Lower lobe of right lung (tissue), 2 donors: ENCODE results near the gene KLK8. TPM values are rescaled to one million over a fixed set of nuclear protein-coding genes. Genes with fewer than 3 reads are reported as not detected.

ENCODE experiments used
- ATAC-seq, 2 donors: fragments of 200-7000 bp; cut with Tn5 transposase; one replicate each; pipeline ENCODE4 v1.9.1; 2020 to 2022; ENCODE audit warnings: mild to moderate bottlenecking in 2 of 2, moderate library complexity in 2 of 2
- DNase-seq: peaks from one replicate; pipeline ENCODE4 v3.0.0-alpha.2; 2020
- H3K27ac ChIP-seq: fragments of 200-600 bp; one replicate; pipeline ENCODE4 v1.8.0; 2022
- H3K27me3 ChIP-seq: fragments of 200-600 bp; one replicate; pipeline ENCODE4 v1.8.0; 2022; ENCODE audit warnings: low read depth
- H3K36me3 ChIP-seq: fragments of 200-600 bp; one replicate; pipeline ENCODE4 v1.8.0; 2022; ENCODE audit warnings: mild to moderate bottlenecking
- H3K4me1 ChIP-seq: fragments of 200-600 bp; one replicate; pipeline ENCODE4 v1.8.0; 2022
- H3K4me3 ChIP-seq: fragments of 200-600 bp; one replicate; pipeline ENCODE4 v1.8.0; 2022; ENCODE audit warnings: mild to moderate bottlenecking
- H3K9me3 ChIP-seq: fragments of 200-600 bp; one replicate; pipeline ENCODE4 v1.8.0; 2022
- CTCF ChIP-seq: fragments of 200-600 bp; IDR thresholded peaks from one replicate; pipeline ENCODE4 v1.8.0; 2022; ENCODE audit warnings: antibody characterized with exemption, mild to moderate bottlenecking
- intact Hi-C: fragments of 100-400 bp; cut with DNase I; formaldehyde crosslinking; loops from one replicate; pipeline ENCODE4 v1.11.0; 2022
- total RNA-seq: library from RNA; stranded (reverse); fragmentation: NEBNext Ultra II Directional; extraction: Animal tissue kit (Norgen Biotek cat#: 25700); gene quantifications from one replicate; pipeline ENCODE4 v1.2.1, GENCODE V29; 2021
- donor health status: DM: no; HTN: yes; CAD: no; lungs with severe emphysema.

Gene KLK8
- total RNA-seq, 1 donor from 2014 or later: not detected

DNA sequence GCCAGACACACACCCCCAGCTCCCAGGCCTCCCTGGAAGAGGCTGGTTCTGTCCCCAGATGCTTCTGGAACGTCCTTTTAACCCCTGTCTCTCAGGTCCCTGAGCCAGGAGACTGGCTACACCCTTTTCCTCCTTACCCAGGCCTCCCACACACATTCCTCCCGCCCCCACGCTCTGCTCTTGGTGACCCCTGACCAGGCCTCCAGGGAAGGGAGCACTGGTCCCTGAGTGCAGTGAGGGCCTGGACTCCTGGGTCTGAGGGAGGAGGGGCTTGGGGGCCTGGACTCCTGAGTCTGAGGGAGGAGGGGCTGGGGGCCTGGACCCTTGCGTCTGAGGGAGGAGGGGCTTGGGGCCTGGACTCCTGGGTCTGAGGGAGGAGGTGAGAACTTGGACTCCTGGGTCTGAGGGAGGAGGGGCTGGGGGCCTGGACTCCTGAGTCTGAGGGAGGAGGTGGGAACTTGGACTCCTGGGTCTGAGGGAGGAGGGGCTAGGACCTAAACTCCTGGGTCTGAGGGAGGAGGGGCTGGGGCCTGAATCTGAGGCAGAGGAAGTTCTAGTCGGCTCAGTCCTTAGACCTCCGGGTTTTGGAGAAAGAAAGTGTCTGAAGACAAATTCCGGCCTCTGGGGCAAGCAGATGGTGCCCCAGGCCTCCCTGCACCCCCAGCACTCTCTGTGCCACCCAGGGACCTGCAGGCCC is 32.5 kb downstream of the KLK8 start:
- no peak overlapping the region for H3K4me3 ChIP-seq
- no peaks in the 10 kb centered on the region for H3K36me3 ChIP-seq
- intact Hi-C loops: no loop called here
- DNase-seq (no peak), ATAC-seq (no peak)
- no peak for TF ChIP-seq CTCF
- H3K27ac ChIP-seq: no peak overlapping the region
- no peaks in the 10 kb centered on the region for H3K4me1 ChIP-seq
- no peaks in the 10 kb centered on the region for H3K9me3 ChIP-seq
- H3K27me3 ChIP-seq: peaks cover 21% of the 10 kb centered on the region

GRCh38 chr19:50967929-50968715 is 33.3 kb downstream of the KLK8 start:
- Histone ChIP-seq H3K9me3 (no peaks in the 10 kb centered on the region), H3K4me1 (no peaks in the 10 kb centered on the region), H3K27me3 (peaks cover 19% of the 10 kb centered on the region), H3K27ac (no peak overlapping the region), H3K36me3 (no peaks in the 10 kb centered on the region), H3K4me3 (no peak overlapping the region)
- no peak for TF ChIP-seq CTCF
- ATAC-seq (no peak), DNase-seq (no peak)
- intact Hi-C loops: no loop called here

DNA sequence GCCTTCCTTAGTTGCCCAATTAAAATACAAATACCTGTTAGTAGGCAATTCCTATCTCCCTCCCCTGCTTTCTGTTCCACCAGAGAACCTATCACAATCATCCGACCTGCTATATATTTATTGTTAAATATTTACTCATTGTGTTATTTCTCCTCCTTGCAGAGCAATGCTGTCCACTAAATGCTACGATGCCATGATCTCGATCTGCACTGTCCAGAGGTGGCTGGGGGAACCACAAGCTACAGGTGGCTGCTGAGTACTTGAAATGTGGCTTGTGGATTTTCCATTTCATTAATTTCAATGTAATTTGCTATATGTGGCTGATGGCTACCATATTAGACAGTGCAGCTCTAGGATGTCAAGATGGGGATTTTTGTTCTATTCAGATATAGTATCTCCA is 37.1 kb downstream of the KLK8 start:
- no peak for TF ChIP-seq CTCF
- H3K27me3 ChIP-seq: peaks cover 11% of the 10 kb centered on the region
- no peak overlapping the region for H3K27ac ChIP-seq
- no peaks in the 10 kb centered on the region for H3K36me3 ChIP-seq
- DNase-seq: no peak
- intact Hi-C loops: no loop called here
- H3K4me3 ChIP-seq: no peak overlapping the region
- no peak for ATAC-seq
- H3K4me1 ChIP-seq: no peaks in the 10 kb centered on the region
- H3K9me3 ChIP-seq: no peaks in the 10 kb centered on the region

- intact Hi-C loops: no loop called here
- no peak overlapping the region for H3K4me3 ChIP-seq
- peaks cover 13% of the 10 kb centered on the region for H3K27me3 ChIP-seq
- no peak for DNase-seq
- H3K27ac ChIP-seq: no peak overlapping the region
- H3K9me3 ChIP-seq: no peaks in the 10 kb centered on the region
- H3K4me1 ChIP-seq: no peaks in the 10 kb centered on the region
- no peak for ATAC-seq
- no peak for TF ChIP-seq CTCF
- H3K36me3 ChIP-seq: no peaks in the 10 kb centered on the region
Measured at GRCh38 chr19:50963381-50963780, 38.0 kb downstream of the KLK8 start.

GRCh38 chr19:50962245-50962644 is 39.2 kb downstream of the KLK8 start:
- no peak for DNase-seq
- H3K9me3 ChIP-seq: no peaks in the 10 kb centered on the region
- no peak for TF ChIP-seq CTCF
- H3K4me1 ChIP-seq: no peaks in the 10 kb centered on the region
- H3K4me3 ChIP-seq: no peak overlapping the region
- H3K27me3 ChIP-seq: peaks cover 13% of the 10 kb centered on the region
- no peak overlapping the region for H3K27ac ChIP-seq
- H3K36me3 ChIP-seq: no peaks in the 10 kb centered on the region
- intact Hi-C loops: no loop called here
- ATAC-seq: no peak
